ENCODE measurements around the gene USP1. TPM values are rescaled to one million over a fixed set of nuclear protein-coding genes. Genes with fewer than 3 reads are reported as not detected.

USP1 gene
- total and polyA plus RNA-seq, 4 donors, result 10.0 to 42.1 (median 16.8) TPM

DNA sequence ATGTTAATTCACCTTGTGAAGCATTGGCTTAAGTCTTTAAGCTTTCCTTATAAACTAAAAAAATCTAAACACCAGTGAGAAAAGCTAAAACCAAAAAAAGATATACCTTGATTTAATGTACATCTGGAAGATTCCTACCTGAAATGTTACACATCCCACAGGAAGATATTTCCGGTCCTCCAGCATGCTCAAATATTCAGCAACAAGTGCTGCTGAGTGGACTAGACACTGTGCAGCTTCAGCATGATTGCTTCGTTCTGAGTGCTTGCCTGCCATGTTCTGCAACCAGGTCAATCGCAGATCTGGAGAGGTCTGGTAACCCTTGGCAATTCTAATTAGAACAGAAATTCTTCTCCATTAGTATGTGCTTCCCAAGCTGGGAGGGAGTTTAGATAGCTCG is 57.3 kb downstream of the USP1 start:
- DNase-seq (no peak), ATAC-seq (ENCODE audit: insufficient read depth, low FRiP score) (no peak)
- Histone ChIP-seq H3K9ac (ENCODE audit: insufficient read depth in 1 of 2, low read length in 2 of 2) (no peak overlapping the region), H3K27me3 (ENCODE audit: control insufficient read depth in 3 of 3, insufficient read depth in 3 of 3, low read length in 2 of 3) (no peaks in the 10 kb centered on the region), H3K9me3 (ENCODE audit: control insufficient read depth in 4 of 4, insufficient read depth in 3 of 4, low read length in 3 of 4) (no peaks in the 10 kb centered on the region), H3K4me3 (no peak overlapping the region), H3K4me1 (ENCODE audit: control insufficient read depth in 5 of 5, insufficient read depth in 5 of 5, low read length in 5 of 5) (no peaks in the 10 kb centered on the region), H3K27ac (ENCODE audit: low read depth in 1 of 2, low read length in 1 of 2) (no peak overlapping the region), H3K36me3 (ENCODE audit: control insufficient read depth in 4 of 4, insufficient read depth in 4 of 4, low read length in 4 of 4) (peaks cover 6 to 16% (median 10%) of the 10 kb centered on the region in 4 donors)
- WGBS, 2 donors, result 95% methylated on average over 4 of the region's 4 CpGs
- TF ChIP-seq, protein P1, sequence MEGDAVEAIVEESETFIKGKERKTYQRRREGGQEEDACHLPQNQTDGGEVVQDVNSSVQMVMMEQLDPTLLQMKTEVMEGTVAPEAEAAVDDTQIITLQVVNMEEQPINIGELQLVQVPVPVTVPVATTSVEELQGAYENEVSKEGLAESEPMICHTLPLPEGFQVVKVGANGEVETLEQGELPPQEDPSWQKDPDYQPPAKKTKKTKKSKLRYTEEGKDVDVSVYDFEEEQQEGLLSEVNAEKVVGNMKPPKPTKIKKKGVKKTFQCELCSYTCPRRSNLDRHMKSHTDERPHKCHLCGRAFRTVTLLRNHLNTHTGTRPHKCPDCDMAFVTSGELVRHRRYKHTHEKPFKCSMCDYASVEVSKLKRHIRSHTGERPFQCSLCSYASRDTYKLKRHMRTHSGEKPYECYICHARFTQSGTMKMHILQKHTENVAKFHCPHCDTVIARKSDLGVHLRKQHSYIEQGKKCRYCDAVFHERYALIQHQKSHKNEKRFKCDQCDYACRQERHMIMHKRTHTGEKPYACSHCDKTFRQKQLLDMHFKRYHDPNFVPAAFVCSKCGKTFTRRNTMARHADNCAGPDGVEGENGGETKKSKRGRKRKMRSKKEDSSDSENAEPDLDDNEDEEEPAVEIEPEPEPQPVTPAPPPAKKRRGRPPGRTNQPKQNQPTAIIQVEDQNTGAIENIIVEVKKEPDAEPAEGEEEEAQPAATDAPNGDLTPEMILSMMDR (IDR thresholded peaks at IDR 0.05; ENCODE audit: control extremely low read depth, extremely low read depth), result no peak

DNA sequence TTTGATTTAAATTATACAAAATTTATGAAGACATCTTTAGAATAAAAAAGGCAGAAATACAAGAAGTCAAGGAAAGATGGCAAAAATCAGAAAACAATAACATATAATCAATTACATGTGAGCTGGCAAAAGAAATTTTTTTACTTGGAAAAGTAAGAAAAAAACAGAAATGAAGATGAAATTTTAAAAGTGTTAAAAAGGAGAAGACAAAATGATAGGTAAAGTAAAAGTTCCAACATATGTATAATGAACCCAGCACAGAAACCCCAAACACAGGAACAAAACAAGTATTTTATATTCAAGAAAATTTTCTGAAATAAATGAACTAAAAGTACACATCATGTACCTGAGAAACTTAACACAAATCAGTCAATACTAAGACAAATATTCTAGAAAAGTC is 63.4 kb downstream of the USP1 start:
- Histone ChIP-seq H3K4me3 (no peak overlapping the region), H3K4me1 (ENCODE audit: control insufficient read depth in 5 of 5, insufficient read depth in 5 of 5, low read length in 5 of 5) (no peaks in the 10 kb centered on the region), H3K27ac (ENCODE audit: low read depth in 1 of 2, low read length in 1 of 2) (no peak overlapping the region), H3K9ac (ENCODE audit: insufficient read depth in 1 of 2, low read length in 2 of 2) (no peak overlapping the region), H3K9me3 (ENCODE audit: control insufficient read depth in 4 of 4, insufficient read depth in 3 of 4, low read length in 3 of 4) (no peaks in the 10 kb centered on the region), H3K36me3 (ENCODE audit: control insufficient read depth in 4 of 4, insufficient read depth in 4 of 4, low read length in 4 of 4) (peaks cover 0 to 5% (median under 1%) of the 10 kb centered on the region in 4 donors), H3K27me3 (ENCODE audit: control insufficient read depth in 3 of 3, insufficient read depth in 3 of 3, low read length in 2 of 3) (no peaks in the 10 kb centered on the region)
- no peak for DNase-seq
- TF ChIP-seq, protein P1 (IDR thresholded peaks at IDR 0.05; ENCODE audit: control extremely low read depth, extremely low read depth), result no peak
- no peak for ATAC-seq (ENCODE audit: insufficient read depth, low FRiP score)

Other genes starting within 250 kb of the USP1 start
- gene L1TD1, start 242.2 kb upstream of the USP1 start, total RNA-seq, result 1 to 10 TPM in 1 of 2 donors, under 1 TPM in 1; 0.46 to 2.0 TPM
- gene L1TD1, start 242.2 kb upstream of the USP1 start, polyA plus RNA-seq, result under 1 TPM; 0.28 to 0.77 TPM
- 10 to 100 TPM in 1 of 2 donors, 1 to 10 TPM in 1; 1.6 to 11.4 TPM for gene KANK4, start 117.6 kb upstream of the USP1 start, total RNA-seq
- under 1 TPM; 0.10 to 0.35 TPM for gene KANK4, start 117.6 kb upstream of the USP1 start, polyA plus RNA-seq
- gene ANGPTL3, start 160.5 kb downstream of the USP1 start, total RNA-seq, result under 1 TPM in 1 of 2 donors, not detected in 1; 0.06 TPM
- gene ANGPTL3, start 160.5 kb downstream of the USP1 start, polyA plus RNA-seq, result not detected

All from lung (tissue), 12 donors.